Mesendoderm (in vitro differentiated cells): ENCODE data around the gene TNS1.

Experiments
- DNase-seq: peaks from one replicate; pipeline ENCODE4 v3.0.0; 2013
- H2AK5ac ChIP-seq: 2 replicates; pipeline ENCODE4 v1.6.1; 2013; ENCODE audit warnings: low read length, inconsistent platforms
- H2BK120ac ChIP-seq: 2 replicates; pipeline ENCODE4 v1.6.1; 2013; ENCODE audit warnings: low read depth, mild to moderate bottlenecking, low read length, moderate library complexity, mixed read lengths
- H2BK15ac ChIP-seq: replicated peaks from 2 replicates; pipeline ENCODE4 v1.6.1; 2013; ENCODE audit warnings: low read depth, mild to moderate bottlenecking, moderate library complexity
- H2BK5ac ChIP-seq: 2 replicates; pipeline ENCODE4 v1.6.1; 2013; ENCODE audit warnings: low read length, inconsistent platforms
- H3K18ac ChIP-seq: 2 replicates; pipeline ENCODE4 v1.6.1; 2013; ENCODE audit warnings: mild to moderate bottlenecking, low read length, mixed read lengths
- H3K23ac ChIP-seq: one replicate; pipeline ENCODE4 v1.6.1; 2013; ENCODE audit warnings: low read length
- H3K27ac ChIP-seq: 2 replicates; pipeline ENCODE4 v1.5.1; 2013; ENCODE audit warnings: low read depth, mild to moderate bottlenecking, inconsistent platforms, low read length, moderate library complexity
- H3K27me3 ChIP-seq: 2 replicates; pipeline ENCODE4 v1.6.1; 2013; ENCODE audit warnings: low read length, control low read depth, mild to moderate bottlenecking, inconsistent platforms; ENCODE audit not compliant: insufficient read depth, poor library complexity
- H3K36me3 ChIP-seq: 2 replicates; pipeline ENCODE4 v1.6.1; 2013; ENCODE audit warnings: low read length, inconsistent platforms; ENCODE audit not compliant: control insufficient read depth, insufficient read depth
- H3K4ac ChIP-seq: one replicate; pipeline ENCODE4 v1.6.1; 2013; ENCODE audit warnings: low read depth, mild to moderate bottlenecking, low read length, moderate library complexity
- H3K4me1 ChIP-seq: 2 replicates; pipeline ENCODE4 v1.6.1; 2013; ENCODE audit warnings: low read depth, low read length, inconsistent platforms; ENCODE audit not compliant: control insufficient read depth
- H3K4me2 ChIP-seq: 2 replicates; pipeline ENCODE4 v1.6.1; 2013; ENCODE audit warnings: low read length
- H3K4me3 ChIP-seq: 2 replicates; pipeline ENCODE4 v1.5.1; 2013; ENCODE audit warnings: mild to moderate bottlenecking, low read length
- H3K56ac ChIP-seq: one replicate; pipeline ENCODE4 v1.6.1; 2013; ENCODE audit warnings: low read length
- H3K79me1 ChIP-seq: 2 replicates; pipeline ENCODE4 v1.6.1; 2013; ENCODE audit warnings: low read length, inconsistent platforms
- H3K79me2 ChIP-seq: 2 replicates; pipeline ENCODE4 v1.6.1; 2013; ENCODE audit warnings: mild to moderate bottlenecking, low read length; ENCODE audit not compliant: control insufficient read depth, insufficient read depth
- H3K9ac ChIP-seq: 2 replicates; pipeline ENCODE4 v1.6.1; 2013; ENCODE audit warnings: low read length, inconsistent platforms
- H4K5ac ChIP-seq: one replicate; pipeline ENCODE4 v1.6.1; 2013; ENCODE audit warnings: low read length
- H4K8ac ChIP-seq: one replicate; pipeline ENCODE4 v1.6.1; 2013; ENCODE audit warnings: low read depth, mild to moderate bottlenecking, control low read depth, low read length, moderate library complexity
- WGBS: extraction: QIAGEN DNeasy Blood & Tissue Kit; methylation state at CpG from one replicate; pipeline ENCODE4 v1.1.7; 2013; ENCODE audit warnings: low lambda C conversion rate, missing lambda C conversion rate; ENCODE audit not compliant: insufficient coverage; ENCODE audit errors: extremely low coverage; 5-methylcytosine and 5-hydroxymethylcytosine counted together

Gene TNS1

DNA sequence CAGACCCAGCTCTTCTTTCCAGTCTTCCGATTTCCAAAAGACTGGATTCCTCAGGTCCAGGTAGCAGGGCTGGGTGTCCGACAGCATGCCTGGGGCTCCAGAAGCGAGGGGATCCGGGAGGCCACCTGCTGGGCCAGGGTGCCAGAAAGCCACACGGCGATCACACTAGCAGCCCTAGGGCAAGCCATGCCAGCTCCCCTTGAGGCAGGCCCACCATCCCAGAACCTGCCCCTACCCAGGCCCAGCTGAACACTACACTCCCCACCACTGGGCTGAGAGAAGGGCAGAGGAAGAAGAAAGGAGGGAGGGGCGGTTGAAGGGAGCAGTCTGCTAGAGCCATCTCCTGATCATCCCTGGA is 163.1 kb downstream of the TNS1 start:
- Histone ChIP-seq H4K5ac (no peak overlapping the region), H3K18ac (no peak overlapping the region), H2BK5ac (no peak overlapping the region), H3K4ac (no peak overlapping the region), H2AK5ac (no peak overlapping the region), H3K27me3 (no peaks in the 10 kb centered on the region), H3K23ac (no peak overlapping the region), H3K4me2 (no peak overlapping the region), H3K9ac (no peak overlapping the region), H2BK15ac (no peak overlapping the region), H3K79me1 (no peaks in the 10 kb centered on the region), H3K79me2 (no peaks in the 10 kb centered on the region), H3K36me3 (no peaks in the 10 kb centered on the region), H3K4me3 (no peak overlapping the region), H3K56ac (no peak overlapping the region), H4K8ac (no peak overlapping the region), H3K4me1 (peaks cover 2% of the 10 kb centered on the region), H2BK120ac (no peak overlapping the region), H3K27ac (no peak overlapping the region)
- DNase-seq = no peak
- no CpG with 5 or more reads among the region's 7 CpGs for WGBS

DNA sequence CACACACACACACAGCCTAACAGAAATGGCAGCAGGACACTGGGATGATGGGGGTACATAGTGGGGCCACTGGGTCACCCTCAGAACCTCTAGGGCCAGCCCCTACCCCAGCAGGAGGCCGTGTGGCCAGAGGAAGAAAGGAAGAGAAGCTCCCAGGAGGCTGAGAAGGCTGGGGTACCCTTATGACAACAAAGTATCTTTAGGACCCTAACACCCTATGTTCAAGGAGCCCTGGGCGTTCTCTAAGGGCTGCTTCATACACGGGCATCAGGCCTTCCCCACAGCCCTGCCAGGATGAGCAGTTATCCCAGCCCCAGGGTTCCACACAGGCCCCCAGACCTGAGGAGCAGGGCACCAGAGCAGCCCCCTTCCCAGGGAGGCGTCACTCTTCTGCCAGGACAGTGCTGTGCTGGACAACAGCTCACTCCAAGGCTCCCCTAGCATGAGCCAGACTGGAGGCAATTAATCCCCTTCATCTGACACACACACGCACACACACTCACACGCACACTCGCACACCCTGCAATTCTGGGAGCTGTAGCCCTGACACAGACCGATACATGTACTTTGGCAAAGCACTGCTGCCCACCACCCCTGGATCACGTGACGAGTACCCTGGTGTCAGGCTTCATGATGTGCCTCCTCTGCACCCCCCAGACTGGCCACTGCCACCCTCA is 163.6 kb downstream of the TNS1 start:
- H4K5ac ChIP-seq = no peak overlapping the region
- no peak overlapping the region for H3K4ac ChIP-seq
- no peak overlapping the region for H3K9ac ChIP-seq
- no peak for DNase-seq
- no peak overlapping the region for H3K56ac ChIP-seq
- H3K23ac ChIP-seq = no peak overlapping the region
- WGBS = no CpG with 5 or more reads among the region's 10 CpGs
- H4K8ac ChIP-seq = no peak overlapping the region
- no peak overlapping the region for H2BK15ac ChIP-seq
- H2AK5ac ChIP-seq = no peak overlapping the region
- no peak overlapping the region for H3K18ac ChIP-seq
- no peaks in the 10 kb centered on the region for H3K79me2 ChIP-seq
- no peak overlapping the region for H3K4me3 ChIP-seq
- H3K36me3 ChIP-seq = no peaks in the 10 kb centered on the region
- H3K4me1 ChIP-seq = peaks cover 2% of the 10 kb centered on the region
- H3K4me2 ChIP-seq = no peak overlapping the region
- H2BK5ac ChIP-seq = no peak overlapping the region
- H2BK120ac ChIP-seq = no peak overlapping the region
- no peak overlapping the region for H3K27ac ChIP-seq
- no peaks in the 10 kb centered on the region for H3K79me1 ChIP-seq
- no peaks in the 10 kb centered on the region for H3K27me3 ChIP-seq

DNA sequence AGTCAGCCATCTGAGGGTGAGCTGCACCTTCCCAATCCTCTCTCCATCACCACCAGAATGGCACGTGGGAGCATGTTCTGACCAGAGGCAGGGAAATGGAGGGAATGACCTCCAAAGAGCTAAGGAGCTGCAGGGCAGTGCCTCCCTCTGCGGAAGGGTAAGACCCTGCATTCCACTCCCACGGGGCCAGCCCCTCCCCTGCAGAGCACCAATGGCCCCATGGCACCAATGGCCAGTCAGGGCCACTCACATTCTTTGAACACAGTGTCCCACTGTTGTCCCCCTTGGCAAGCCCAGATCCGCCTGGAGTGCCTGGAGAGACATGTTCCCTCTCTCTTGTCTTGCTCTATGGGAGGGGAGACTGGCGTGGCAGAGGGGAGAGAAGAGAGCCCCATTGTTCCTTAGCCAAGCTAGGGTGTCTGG is 164.4 kb downstream of the TNS1 start:
- H3K27me3 ChIP-seq = no peaks in the 10 kb centered on the region
- no peaks in the 10 kb centered on the region for H3K79me1 ChIP-seq
- H2AK5ac ChIP-seq = no peak overlapping the region
- H4K8ac ChIP-seq = no peak overlapping the region
- no peak overlapping the region for H4K5ac ChIP-seq
- H3K36me3 ChIP-seq = no peaks in the 10 kb centered on the region
- no peak overlapping the region for H3K4ac ChIP-seq
- H2BK15ac ChIP-seq = no peak overlapping the region
- no peak for DNase-seq
- H3K18ac ChIP-seq = no peak overlapping the region
- H3K4me2 ChIP-seq = no peak overlapping the region
- no peak overlapping the region for H3K9ac ChIP-seq
- no peaks in the 10 kb centered on the region for H3K79me2 ChIP-seq
- no peak overlapping the region for H3K23ac ChIP-seq
- H3K27ac ChIP-seq = no peak overlapping the region
- no peak overlapping the region for H2BK5ac ChIP-seq
- WGBS = no CpG with 5 or more reads among the region's 5 CpGs
- H3K4me3 ChIP-seq = no peak overlapping the region
- no peak overlapping the region for H3K56ac ChIP-seq
- H3K4me1 ChIP-seq = peaks cover 2% of the 10 kb centered on the region
- no peak overlapping the region for H2BK120ac ChIP-seq

DNA sequence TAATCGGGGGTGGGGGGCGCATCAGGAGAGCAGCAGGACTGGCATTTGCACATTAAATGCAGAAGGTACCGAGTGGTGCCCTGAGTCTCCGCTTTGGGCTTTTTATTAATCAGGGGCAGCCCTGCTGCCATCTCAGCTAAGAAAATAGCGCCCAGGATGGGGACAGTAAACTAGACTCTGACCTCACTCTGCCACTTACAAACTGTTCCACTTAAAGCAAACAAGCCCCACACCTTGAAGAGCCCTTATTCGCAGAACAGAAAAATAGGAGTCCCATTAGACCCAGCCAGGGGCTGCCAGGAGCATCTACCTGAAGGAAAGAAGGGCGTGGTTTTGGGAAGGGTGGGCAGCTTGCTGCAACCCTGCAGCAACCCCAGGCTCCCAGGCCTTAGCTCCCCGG is 165.3 kb downstream of the TNS1 start:
- H3K27me3 ChIP-seq = no peaks in the 10 kb centered on the region
- H3K79me1 ChIP-seq = no peaks in the 10 kb centered on the region
- H4K5ac ChIP-seq = no peak overlapping the region
- no peak overlapping the region for H3K4me2 ChIP-seq
- no peak overlapping the region for H3K27ac ChIP-seq
- H3K18ac ChIP-seq = no peak overlapping the region
- H3K79me2 ChIP-seq = no peaks in the 10 kb centered on the region
- no peak overlapping the region for H3K4me3 ChIP-seq
- no peak for DNase-seq
- no peaks in the 10 kb centered on the region for H3K36me3 ChIP-seq
- H2BK5ac ChIP-seq = no peak overlapping the region
- H3K9ac ChIP-seq = no peak overlapping the region
- no peak overlapping the region for H2BK15ac ChIP-seq
- no peak overlapping the region for H3K4ac ChIP-seq
- WGBS = no CpG with 5 or more reads among the region's 8 CpGs
- no peak overlapping the region for H2BK120ac ChIP-seq
- H4K8ac ChIP-seq = no peak overlapping the region
- peaks cover 2% of the 10 kb centered on the region for H3K4me1 ChIP-seq
- no peak overlapping the region for H2AK5ac ChIP-seq
- H3K23ac ChIP-seq = no peak overlapping the region
- H3K56ac ChIP-seq = no peak overlapping the region

GRCh38 chr2:217836901-217837491 is 165.8 kb downstream of the TNS1 start:
- H3K79me2 ChIP-seq = no peaks in the 10 kb centered on the region
- H2BK120ac ChIP-seq = no peak overlapping the region
- H3K4me2 ChIP-seq = no peak overlapping the region
- peaks cover 2% of the 10 kb centered on the region for H3K4me1 ChIP-seq
- no peak overlapping the region for H3K56ac ChIP-seq
- no peaks in the 10 kb centered on the region for H3K27me3 ChIP-seq
- DNase-seq = peak; percentile 65
- H3K23ac ChIP-seq = no peak overlapping the region
- H2BK15ac ChIP-seq = no peak overlapping the region
- no peak overlapping the region for H4K5ac ChIP-seq
- H3K4ac ChIP-seq = no peak overlapping the region
- H2BK5ac ChIP-seq = no peak overlapping the region
- no peaks in the 10 kb centered on the region for H3K79me1 ChIP-seq
- H3K9ac ChIP-seq = no peak overlapping the region
- no peak overlapping the region for H2AK5ac ChIP-seq
- H3K36me3 ChIP-seq = no peaks in the 10 kb centered on the region
- no peak overlapping the region for H3K4me3 ChIP-seq
- WGBS = no CpG with 5 or more reads among the region's 9 CpGs
- H3K18ac ChIP-seq = no peak overlapping the region
- no peak overlapping the region for H4K8ac ChIP-seq
- no peak overlapping the region for H3K27ac ChIP-seq
